DMS 273 (cell line): Measurements from ENCODE around the gene TSPAN3.
A peak's percentile ranks its signal among the peaks of the same experiment; 100 is the strongest.

Source experiments
- DNase-seq: peaks from one replicate; lab custom pipeline; 2025; ENCODE audit not compliant: unreplicated experiment; lab: John Stamatoyannopoulos, UW

TSPAN3 gene

GRCh38 chr15:77034695-77035489 is 36.0 kb downstream of the TSPAN3 start:
- DNase-seq, result peak; percentile 50

DNA sequence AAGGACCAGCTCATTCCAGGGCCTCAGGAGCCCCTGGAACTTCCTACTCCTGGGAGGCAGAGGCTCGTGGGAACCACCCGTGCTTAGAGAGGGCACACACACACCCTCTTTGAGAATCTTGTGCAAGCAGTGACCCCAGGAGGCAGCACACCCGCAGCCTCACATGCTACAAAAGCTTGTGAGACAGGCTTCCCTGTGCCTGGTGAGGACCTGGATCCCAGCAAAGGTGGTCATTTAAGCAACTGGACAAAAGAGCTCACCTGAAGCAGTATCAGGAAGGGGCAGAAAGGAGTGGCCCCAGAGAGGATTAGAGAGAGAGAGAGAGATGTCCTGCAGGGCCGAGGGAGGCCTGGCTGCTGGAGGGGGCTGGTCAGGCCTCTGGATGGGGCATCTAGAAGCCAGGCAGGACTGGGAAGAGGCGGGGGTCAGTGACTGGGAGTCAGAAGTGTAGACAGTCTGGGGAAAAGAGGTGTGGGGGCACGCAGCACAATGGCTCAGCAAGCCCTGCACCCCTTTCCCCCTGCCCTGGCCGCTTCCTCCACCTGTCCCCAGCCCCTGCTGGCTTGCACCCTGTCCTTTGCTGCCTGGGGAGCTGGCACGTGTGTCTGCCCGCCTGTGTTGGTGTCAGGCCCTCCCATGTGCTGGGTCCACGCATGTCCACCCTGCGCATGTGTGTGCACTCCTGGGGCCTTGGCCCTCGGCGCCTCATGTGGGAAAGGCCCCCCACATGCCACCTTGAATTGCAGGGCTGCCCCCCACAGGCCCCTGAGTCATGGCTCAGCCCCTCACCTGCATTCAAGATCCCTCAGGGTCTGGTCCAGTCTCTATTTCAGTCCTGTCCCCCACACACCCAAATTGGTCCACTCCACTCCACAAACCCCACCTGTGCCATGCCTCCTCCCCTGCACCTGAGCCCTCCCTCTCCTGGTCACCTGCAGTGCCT is 36.9 kb downstream of the TSPAN3 start:
- DNase-seq, result no peak

DNA sequence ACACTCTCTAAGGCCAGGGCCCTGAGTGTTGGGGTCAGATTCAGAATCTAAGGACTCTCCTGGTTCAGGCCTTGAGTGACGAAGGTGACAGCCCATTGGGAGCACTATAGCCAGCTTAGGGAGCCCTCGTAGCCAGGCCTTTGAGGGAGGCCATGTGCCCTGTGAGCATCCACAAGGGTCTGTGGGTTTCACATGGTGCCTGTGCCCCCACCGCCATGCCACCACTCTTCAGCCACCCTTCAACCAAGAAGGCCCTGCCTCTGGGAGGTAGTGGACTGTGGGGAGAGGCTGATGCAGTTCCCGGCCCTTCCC is 37.5 kb downstream of the TSPAN3 start:
- DNase-seq, result no peak

DNA sequence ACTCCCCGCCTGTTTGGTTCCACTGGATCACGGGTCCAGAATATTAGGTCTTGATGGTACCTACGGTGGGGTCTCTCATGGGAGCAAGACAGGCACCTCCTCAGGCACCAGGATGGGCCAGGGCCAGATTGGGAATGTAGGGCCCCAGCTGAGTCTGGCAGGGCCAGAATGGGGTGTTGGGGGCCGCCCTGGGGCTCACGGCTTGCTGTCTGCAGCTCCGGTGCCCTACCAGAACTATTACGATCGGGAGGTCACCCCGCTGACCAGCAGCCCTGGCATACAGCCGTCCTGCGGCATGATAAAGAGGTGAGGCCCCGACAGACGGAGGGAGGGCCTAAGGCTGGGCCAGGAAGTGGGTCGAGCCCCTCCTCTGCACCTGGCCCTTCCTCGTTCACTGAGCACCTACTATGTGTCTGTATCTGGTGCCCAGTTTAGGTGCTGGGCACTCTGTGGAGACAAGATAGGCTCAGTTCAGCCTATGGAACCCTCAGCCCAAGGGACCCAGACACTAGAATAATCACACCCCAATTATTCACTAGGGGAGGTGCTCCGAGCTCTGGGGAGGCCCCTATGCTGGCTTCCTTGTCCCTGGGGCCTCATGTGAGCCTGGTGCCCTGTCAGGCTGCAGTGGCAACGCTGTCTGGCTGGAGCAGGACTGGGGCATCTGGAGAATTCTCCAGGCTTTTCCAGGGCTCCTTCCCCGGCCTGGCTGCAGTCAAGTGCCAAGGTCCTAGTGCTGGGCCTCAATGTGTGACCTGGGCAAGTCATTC is 38.1 kb downstream of the TSPAN3 start:
- DNase-seq, result no peak

DNA sequence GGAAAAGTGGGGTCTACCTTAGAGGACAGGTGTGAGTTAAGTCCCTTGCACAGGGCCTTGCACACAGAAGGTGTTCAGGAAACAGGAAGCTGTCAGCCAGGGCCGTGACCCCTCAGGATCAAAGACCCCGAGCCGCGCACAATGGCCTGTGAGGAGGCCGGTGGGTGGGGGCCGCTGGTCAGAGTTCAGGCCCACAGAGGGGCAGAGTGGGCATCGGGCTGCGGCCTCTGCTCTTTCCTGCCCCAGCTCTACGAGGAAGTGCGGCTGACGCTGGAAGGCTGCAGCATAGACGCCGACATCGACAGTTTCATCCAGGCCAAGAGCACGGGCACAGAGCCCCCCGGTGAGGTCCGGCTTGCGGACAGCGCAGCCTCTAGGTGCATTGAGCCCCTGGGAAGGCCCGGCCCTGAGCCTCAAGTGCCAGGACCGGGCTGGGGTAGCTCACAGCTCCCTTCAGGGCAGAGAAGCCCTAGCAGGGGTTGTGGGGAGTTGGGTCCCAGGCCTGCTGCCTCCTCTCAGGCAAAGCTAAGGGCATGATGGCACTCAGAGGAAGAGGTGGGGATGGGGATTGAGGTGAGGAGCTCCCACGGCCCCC is 38.8 kb downstream of the TSPAN3 start:
- DNase-seq, result no peak

DNA sequence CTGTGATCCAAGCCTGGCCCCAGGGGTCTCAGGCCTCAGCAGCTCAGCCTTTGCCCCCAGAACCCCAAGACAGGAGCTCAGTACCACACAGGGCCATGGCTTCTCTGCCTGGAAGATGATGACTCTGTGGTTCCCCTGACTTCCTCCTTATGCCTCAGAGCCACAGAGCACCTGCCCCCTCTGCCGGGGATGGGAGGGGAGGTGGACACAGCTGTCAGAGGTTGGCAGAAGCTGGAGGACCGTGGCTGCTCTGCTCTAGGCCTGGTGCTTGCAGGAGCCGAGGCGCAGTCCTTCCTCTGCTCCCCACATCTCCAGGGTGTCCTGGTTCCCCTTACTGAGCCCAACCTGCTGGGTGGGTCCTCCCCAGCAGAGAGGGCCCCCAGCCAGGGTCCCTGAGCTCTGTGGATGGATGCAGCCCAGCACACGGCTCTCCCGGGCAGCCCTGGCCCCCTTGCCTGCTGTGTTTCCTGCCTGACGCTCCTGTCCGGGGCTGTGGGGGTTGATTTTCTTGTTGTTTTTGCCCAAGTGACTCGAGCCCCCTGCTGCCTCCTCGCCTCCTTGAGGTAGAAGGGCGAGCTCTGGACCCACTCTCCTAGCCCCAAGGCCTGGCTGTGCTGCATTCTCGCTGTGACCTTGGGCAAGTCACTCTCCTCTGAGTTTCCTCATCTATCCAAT is 39.4 kb downstream of the TSPAN3 start:
- DNase-seq, result peak; percentile 84

GRCh38 chr15:77030928-77031375 is 40.0 kb downstream of the TSPAN3 start:
- no peak for DNase-seq

DNA sequence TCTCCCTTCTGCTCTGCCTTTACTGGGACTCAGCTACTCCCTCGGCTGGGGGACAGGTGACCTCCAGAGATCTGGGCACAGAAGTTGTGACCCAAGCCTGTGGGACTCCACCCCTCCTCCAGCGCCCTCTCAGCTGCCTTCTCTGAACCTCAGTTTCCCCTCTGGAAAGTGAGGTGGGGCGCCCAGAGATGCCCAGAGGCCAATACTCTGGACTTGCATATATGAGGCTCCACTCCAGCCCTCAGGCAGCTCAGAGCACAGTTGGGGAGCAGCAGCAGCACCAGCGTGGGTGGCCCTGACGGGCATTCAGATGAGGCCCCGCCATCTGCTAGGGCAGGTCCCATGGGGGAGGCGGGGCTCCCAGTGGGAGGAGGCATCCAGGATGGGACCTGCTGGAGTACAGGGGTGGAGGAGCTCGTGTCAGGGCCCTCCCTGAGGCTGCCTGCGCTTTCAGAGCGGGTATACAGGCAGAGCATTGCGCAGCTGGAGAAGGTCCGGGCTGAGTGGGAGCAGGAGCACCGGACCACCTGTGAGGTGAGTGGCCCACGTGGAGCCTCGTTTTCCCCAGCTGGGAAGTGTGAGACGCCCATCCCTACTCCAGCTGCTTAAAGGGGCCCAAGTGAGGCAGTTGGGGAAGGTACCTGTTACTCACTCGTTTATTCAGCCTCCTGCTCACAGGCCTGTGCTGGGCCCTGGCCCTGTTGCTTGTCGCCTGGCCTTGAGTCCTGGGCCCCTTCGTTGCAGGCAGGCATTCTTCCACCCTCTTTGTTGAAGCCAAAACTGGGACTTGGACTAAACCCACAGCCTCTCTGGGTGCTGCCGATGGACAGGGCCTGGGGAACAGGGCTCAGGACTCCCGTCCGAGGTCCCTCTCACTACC is 40.6 kb downstream of the TSPAN3 start:
- peak; percentile 94 for DNase-seq

DNA sequence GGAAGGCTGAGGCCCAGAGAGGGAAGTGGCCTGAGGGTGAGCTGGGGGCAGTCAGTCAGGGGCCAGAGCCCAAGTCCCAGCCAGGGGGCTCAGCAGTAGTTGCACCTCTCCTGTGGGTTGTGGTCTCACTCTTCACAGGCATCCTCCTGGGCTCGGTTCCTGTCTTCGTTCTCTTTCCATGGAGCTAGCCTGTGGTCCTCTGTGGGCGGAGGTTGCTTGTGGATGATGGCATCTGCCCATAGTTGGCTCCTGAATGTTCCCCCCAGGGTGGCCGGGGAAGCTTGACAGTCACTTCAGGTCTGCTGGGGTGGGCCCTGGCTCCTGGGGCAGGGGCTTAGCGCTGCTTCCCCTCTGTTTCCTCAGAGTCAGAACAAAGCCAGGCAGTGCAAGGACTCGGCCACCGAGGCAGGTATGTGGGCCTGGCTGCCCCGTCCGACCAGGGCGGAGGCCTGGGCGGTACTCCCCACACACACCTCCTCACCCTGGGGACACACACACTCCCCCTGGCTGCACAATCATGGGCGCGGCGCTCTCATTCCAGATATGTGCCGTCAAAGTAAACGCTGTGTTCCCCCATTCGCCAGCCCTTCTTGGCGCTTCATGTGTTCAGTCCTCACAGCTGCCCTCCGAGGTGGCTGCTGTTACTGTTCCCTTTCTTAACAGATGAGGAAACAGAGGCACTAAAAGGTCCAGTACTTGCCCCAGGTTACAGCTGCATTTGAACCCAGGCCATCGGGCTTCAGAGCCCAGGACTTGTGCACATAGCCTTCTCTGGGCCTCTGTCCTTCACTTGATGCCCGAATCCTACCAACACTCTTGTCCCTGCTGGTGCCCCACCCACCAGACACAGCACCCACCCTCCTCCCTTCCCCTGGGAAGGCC is 41.5 kb downstream of the TSPAN3 start:
- peak; percentile 50 for DNase-seq

DNA sequence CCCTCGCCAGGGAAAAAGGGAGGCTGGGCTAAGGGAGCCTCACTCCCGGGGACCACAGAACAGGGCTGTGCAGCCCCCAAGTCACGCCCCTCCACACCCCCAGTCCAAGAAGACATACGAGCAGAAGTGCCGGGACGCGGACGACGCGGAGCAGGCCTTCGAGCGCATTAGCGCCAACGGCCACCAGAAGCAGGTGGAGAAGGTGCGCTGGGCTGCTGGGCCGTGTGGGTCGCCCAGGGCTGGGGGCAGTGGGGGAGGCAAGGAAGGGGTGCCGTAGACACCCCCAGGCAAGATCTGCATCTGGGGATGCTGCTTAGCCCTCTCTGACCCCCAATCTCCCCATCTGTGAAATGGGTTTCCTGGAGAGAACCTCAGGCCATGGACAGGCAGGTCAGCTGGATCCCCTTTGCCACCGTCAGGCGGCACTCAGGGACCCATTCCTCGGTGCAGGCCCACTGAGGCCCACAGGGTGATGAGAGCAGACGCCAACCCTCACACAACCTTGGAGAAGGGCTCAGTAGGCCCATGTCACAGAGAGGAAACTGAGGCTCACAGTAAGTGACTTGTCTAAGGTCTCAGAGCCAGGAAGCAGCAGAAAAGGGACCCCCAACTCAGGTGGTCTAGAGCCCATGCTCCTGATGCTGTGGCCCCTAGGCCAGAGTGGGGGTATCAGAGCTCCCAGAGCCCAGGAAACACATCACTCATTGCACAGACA is 42.3 kb downstream of the TSPAN3 start:
- no peak for DNase-seq

DNA sequence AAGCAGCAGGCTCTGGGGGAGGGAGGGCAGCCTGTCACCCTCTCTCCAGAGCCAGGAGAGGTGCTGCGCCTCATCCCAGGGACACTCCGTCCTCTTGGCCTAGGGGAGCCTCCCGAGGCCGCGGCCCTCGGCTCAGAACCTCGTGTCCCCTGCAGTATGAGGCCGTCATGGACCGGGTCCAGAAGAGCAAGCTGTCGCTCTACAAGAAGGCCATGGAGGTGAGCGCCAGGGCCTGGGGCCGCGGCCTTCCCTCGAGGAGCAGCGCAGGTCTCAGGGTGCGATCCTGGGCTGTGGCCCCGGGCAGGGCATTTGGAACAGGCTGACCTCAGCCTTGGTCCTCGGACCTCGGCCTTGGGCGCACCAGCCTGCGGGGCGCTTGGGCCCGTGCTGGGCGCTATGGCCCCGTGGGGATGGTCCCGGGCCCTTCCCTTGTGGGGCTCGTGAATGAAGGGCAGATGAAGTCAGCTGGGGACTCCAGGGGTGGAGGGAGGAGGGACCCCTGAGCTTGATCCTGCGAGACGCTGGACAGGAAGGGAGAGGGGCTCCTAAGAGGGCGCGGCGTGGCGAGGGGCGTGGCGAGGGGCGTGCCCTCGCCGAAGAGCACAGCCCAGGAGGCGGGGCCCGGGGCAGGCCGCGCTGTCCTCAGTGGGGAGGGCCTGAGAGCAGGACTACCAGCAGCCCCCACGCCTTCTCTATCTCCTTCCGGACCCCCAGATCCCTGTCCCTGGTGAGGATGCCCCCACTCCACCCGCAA is 43.0 kb downstream of the TSPAN3 start:
- no peak for DNase-seq

DNA sequence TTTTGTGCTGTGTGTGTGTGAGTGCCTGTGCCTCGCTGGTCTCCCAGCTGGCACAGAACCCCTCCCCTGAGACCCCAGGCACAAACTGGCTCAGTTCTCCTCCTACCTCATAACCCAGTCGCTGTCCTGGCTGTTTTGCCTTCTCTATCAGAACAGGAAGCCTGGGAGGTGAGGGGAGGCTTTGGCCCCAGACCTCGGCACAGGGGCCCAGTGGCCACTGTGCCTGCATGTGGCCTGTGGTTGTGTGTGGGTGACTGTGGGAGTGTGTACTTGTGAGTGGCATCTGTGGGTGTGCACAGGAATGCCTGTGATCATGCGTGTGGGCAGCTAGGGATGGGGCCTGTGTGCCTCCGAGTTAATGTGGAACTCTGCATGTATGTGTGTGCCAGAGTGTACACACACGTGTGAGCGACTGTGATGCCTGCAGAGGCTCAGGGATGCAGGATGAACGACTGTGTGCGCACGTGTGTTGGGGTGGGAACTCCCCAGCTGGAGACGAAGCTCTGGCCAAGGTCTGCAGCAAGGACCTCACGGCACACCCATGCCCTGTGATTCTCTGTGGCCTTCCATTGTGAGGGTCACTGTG is 43.7 kb downstream of the TSPAN3 start:
- no peak for DNase-seq

DNA sequence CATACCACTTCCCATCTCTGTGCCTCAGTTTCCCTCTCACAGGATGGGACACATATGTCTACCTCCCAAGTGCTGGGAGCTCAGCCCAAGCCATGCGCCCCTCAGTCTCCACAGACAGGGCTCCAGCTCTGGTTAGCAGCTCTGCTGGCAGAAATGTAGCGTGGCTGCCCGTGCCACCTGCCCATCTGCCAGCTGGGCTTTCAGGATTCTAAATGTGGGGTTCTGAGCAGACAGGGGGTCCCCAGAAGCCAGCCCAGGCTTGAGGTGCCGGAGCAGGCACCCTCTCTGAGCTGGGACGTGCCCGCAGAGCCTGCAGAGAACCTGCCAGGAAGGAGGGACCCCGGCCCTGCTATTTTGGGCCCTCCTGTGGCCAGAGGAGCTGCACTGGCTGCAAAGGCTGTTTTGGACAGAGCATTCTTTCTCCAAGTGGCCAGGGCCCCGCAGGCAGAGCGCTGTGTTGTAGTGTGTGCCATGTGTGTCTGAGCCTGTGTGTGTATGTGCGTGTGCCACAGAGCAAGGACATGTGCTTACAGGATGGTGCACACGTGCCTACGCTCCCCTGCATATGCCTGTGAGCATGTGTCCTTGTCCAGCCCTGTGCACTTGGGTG is 44.3 kb downstream of the TSPAN3 start:
- peak; percentile 40 for DNase-seq

GRCh38 chr15:77025941-77026411 is 44.9 kb downstream of the TSPAN3 start:
- DNase-seq, result peak; percentile 18

GRCh38 chr15:77025083-77025901 is 45.6 kb downstream of the TSPAN3 start:
- peak; percentile 50 for DNase-seq
